ENCODE results near the gene IPO4.

- TF ChIP-seq CTCF (IDR thresholded peaks at IDR 0.05) (no peak), POLR2A (IDR thresholded peaks at IDR 0.05) (no peak)
These were observed 24.1 kb downstream of the IPO4 start for GRCh38 chr14:24164518-24164991.
